Measurements from ENCODE around the gene NDUFS5. TPM values are rescaled to one million over a fixed set of nuclear protein-coding genes. Genes with fewer than 3 reads are reported as not detected.

The NDUFS5 gene
- total RNA-seq, 6 experiments from 2014 or later = 181 to 275 (median 249) TPM

GRCh38 chr1:39076127-39076798 is 50.1 kb downstream of the NDUFS5 start:
- H3K9me3 Mint-ChIP-seq = no peaks in the 10 kb centered on the region
- peaks cover 3% of the 10 kb centered on the region; the same call in 1 of the 2 replicates for H3K27me3 Mint-ChIP-seq (ENCODE audit: insufficient read depth)
- peak; percentile 59 for DNase-seq
- peak overlapping the region; percentile 74 for H3K27ac Mint-ChIP-seq
- TF ChIP-seq CTCF (IDR thresholded peaks at IDR 0.05) = no peak
- H3K36me3 Mint-ChIP-seq (ENCODE audit: low read depth) = no peaks in the 10 kb centered on the region
- peaks cover 16% of the 10 kb centered on the region for H3K4me1 Mint-ChIP-seq (ENCODE audit: low read depth)
- 0 out of 2 replicates have a peak overlapping the region, but pooled peaks have one; percentile 14 for H3K4me3 Mint-ChIP-seq

GRCh38 chr1:39076799-39077148 is 50.6 kb downstream of the NDUFS5 start:
- Mint-ChIP-seq H3K9me3 (no peaks in the 10 kb centered on the region), H3K36me3 (ENCODE audit: low read depth) (no peaks in the 10 kb centered on the region), H3K27me3 (ENCODE audit: insufficient read depth) (peaks cover 3% of the 10 kb centered on the region; the same call in 1 of the 2 replicates), H3K4me1 (ENCODE audit: low read depth) (peaks cover 16% of the 10 kb centered on the region), H3K4me3 (no peak overlapping the region), H3K27ac (peak overlapping the region; percentile 74)
- TF ChIP-seq CTCF (IDR thresholded peaks at IDR 0.05) = no peak
- no peak for DNase-seq

- Mint-ChIP-seq H3K9me3 (no peaks in the 10 kb centered on the region), H3K27ac (no peak overlapping the region), H3K36me3 (ENCODE audit: low read depth) (no peaks in the 10 kb centered on the region), H3K4me1 (ENCODE audit: low read depth) (peaks cover 16% of the 10 kb centered on the region), H3K27me3 (ENCODE audit: insufficient read depth) (peaks cover 6% of the 10 kb centered on the region; the same call in 1 of the 2 replicates), H3K4me3 (peak overlapping the region; percentile 73)
- no peak for DNase-seq
- TF ChIP-seq CTCF (IDR thresholded peaks at IDR 0.05) = no peak
Measured at GRCh38 chr1:39080269-39080826, 54.2 kb downstream of the NDUFS5 start.

- DNase-seq = no peak
- no peaks in the 10 kb centered on the region for H3K36me3 Mint-ChIP-seq (ENCODE audit: low read depth)
- no peaks in the 10 kb centered on the region for H3K9me3 Mint-ChIP-seq
- H3K4me3 Mint-ChIP-seq = peak overlapping the region; percentile 73
- no peak for TF ChIP-seq CTCF (IDR thresholded peaks at IDR 0.05)
- peaks cover 17% of the 10 kb centered on the region for H3K4me1 Mint-ChIP-seq (ENCODE audit: low read depth)
- H3K27ac Mint-ChIP-seq = no peak overlapping the region
- peaks cover 6% of the 10 kb centered on the region for H3K27me3 Mint-ChIP-seq (ENCODE audit: insufficient read depth)
Measured at GRCh38 chr1:39080831-39081270, 54.7 kb downstream of the NDUFS5 start.

- H3K4me1 Mint-ChIP-seq (ENCODE audit: low read depth) = peaks cover 17% of the 10 kb centered on the region
Measured at GRCh38 chr1:39081271-39082009, 55.3 kb downstream of the NDUFS5 start.

More at GRCh38 chr1:39081271-39082009, 55.3 kb downstream of the NDUFS5 start:
- Mint-ChIP-seq H3K4me3 (no peak overlapping the region), H3K27ac (no peak overlapping the region), H3K36me3 (ENCODE audit: low read depth) (no peaks in the 10 kb centered on the region), H3K27me3 (ENCODE audit: insufficient read depth) (peaks cover 6% of the 10 kb centered on the region), H3K9me3 (no peaks in the 10 kb centered on the region)
- TF ChIP-seq CTCF (IDR thresholded peaks at IDR 0.05) = no peak
- DNase-seq = no peak

Measured in HFFc6 (cell line).